Measurements from ENCODE around the gene SYNC. TPM values are rescaled to one million over a fixed set of nuclear protein-coding genes. Genes with fewer than 3 reads are reported as not detected.
A peak's percentile ranks its signal among the peaks of the same experiment; 100 is the strongest.

SYNC gene
- total RNA-seq, 6 donors from 2014 or later, result 12.0 to 33.5 (median 25.8) TPM

DNA sequence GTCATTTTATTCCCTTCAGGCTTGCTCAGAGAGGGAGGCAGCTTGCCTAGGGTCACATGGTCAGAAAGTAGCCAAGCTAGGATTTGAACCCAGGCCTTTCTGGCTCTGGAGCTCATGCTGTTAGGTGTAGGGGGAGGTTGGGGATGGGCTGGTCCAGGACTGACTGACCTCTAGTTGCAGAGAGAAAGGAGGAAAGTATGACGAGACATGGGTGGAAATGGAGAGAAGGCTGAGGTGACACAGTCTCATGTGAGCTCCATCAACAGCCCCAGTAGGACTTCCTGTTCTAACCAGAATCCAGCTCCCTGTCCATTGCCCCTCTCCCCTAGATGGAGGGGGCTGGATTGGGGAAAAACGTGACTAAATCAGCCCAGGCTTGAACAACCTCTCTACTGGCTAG is 15.5 kb upstream of the SYNC start:
- WGBS, 2 donors, result 58 to 61% methylated on average over 2 of the region's 2 CpGs
- no peaks in the 10 kb centered on the region for H3K36me3 ChIP-seq
- no peak for DNase-seq
- H3K27me3 ChIP-seq, result no peaks in the 10 kb centered on the region
- H3K27ac ChIP-seq, result no peak overlapping the region
- no peak for ATAC-seq (ENCODE audit: low FRiP score in 2 of 2)
- TF ChIP-seq CTCF (IDR thresholded peaks at IDR 0.05) (no peak), POLR2A (IDR thresholded peaks at IDR 0.05) (no peak), EP300 (IDR thresholded peaks at IDR 0.05) (no peak), POLR2AphosphoS5 (IDR thresholded peaks at IDR 0.05) (no peak)
- H3K4me1 ChIP-seq, result peaks cover 0 to 12% (median 0%) of the 10 kb centered on the region in 4 donors
- no peaks in the 10 kb centered on the region for H3K9me3 ChIP-seq
- no peak overlapping the region for H3K4me3 ChIP-seq

GRCh38 chr1:32717503-32717902 is 14.9 kb upstream of the SYNC start:
- Histone ChIP-seq H3K27me3 (no peaks in the 10 kb centered on the region), H3K9me3 (no peaks in the 10 kb centered on the region), H3K36me3 (no peaks in the 10 kb centered on the region), H3K4me1 (peaks cover 0 to 12% (median 2%) of the 10 kb centered on the region in 4 donors), H3K27ac (peak overlapping the region in 3 of 4 donors; percentile 11 to 73 (median 67)), H3K4me3 (no peak overlapping the region)
- ATAC-seq (ENCODE audit: low FRiP score in 2 of 2), result no peak
- TF ChIP-seq EP300 (IDR thresholded peaks at IDR 0.05) (no peak), POLR2A (IDR thresholded peaks at IDR 0.05) (no peak), POLR2AphosphoS5 (IDR thresholded peaks at IDR 0.05) (no peak), CTCF (IDR thresholded peaks at IDR 0.05) (no peak)
- DNase-seq, result no peak
- WGBS, 2 donors, result 92 to 98% methylated on average over 4 of the region's 4 CpGs

DNA sequence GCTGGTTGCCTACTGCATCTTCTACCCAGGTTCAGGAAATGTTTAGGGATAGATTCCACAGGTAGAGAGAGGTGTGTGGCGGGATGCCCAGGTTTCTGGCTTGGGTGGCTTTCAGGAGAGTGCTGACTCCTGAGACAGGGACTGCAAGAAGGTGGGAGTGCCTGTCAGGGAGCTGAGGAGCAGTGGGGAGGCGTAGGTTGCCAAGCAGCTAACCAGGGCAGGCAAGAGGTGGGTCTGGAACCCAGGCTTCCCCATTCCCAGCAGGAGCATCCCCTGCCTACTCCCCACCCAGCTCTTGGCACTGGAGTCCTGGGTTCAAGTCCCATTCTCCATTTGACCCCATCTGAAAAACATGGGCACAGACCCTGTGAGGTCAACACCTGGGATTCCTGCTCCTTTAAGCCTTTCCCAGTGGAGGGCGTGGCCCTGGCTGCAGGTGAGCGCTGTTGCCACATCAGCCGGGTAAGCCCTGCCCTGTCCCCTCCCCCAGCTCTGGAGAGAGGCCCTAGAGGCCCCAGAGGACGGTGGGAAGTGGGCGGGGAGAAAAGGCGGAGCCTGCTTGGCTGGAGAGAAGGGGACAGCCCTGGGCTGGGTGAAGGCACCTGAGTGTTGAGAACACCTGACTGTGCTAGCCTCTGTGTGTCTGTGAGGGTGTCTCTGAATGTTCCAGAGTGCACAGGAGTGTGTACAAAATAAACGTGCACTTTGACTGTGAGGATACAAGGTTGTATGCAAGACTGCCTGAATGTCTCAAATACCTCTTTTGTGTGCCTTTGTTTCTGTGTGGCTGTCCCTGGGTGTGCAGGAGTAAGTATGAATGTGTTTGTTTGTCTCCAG is 14.0 kb upstream of the SYNC start:
- 26 to 29% methylated on average over 9 of the region's 9 CpGs for WGBS, 2 donors
- DNase-seq (peak; percentile 87 to 95), ATAC-seq (ENCODE audit: low FRiP score in 2 of 2) (peak; percentile 56 to 93)
- Histone ChIP-seq H3K36me3 (no peaks in the 10 kb centered on the region), H3K27ac (peak overlapping the region; percentile 50 to 80 (median 70)), H3K27me3 (no peaks in the 10 kb centered on the region), H3K9me3 (no peaks in the 10 kb centered on the region), H3K4me1 (peaks cover 0 to 19% (median 10%) of the 10 kb centered on the region in 4 donors), H3K4me3 (no peak overlapping the region)
- TF ChIP-seq POLR2A (IDR thresholded peaks at IDR 0.05) (peak in 1 of 4 donors; percentile 56), POLR2AphosphoS5 (IDR thresholded peaks at IDR 0.05) (peak in 1 of 2 donors; percentile 45), EP300 (IDR thresholded peaks at IDR 0.05) (peak in 1 of 4 donors; percentile 52), CTCF (IDR thresholded peaks at IDR 0.05) (no peak)

- H3K27ac ChIP-seq, result peak overlapping the region; percentile 50 to 80 (median 62)
- no peaks in the 10 kb centered on the region for H3K27me3 ChIP-seq
- peaks cover 0 to 19% (median 10%) of the 10 kb centered on the region in 4 donors for H3K4me1 ChIP-seq
- H3K36me3 ChIP-seq, result no peaks in the 10 kb centered on the region
- 89 to 95% methylated on average over 2 to 4 of the region's 4 CpGs for WGBS, 2 donors
- no peak overlapping the region for H3K4me3 ChIP-seq
- TF ChIP-seq EP300 (IDR thresholded peaks at IDR 0.05) (no peak), POLR2A (IDR thresholded peaks at IDR 0.05) (no peak), POLR2AphosphoS5 (IDR thresholded peaks at IDR 0.05) (no peak), CTCF (IDR thresholded peaks at IDR 0.05) (no peak)
- H3K9me3 ChIP-seq, result no peaks in the 10 kb centered on the region
- DNase-seq (no peak), ATAC-seq (ENCODE audit: low FRiP score in 2 of 2) (no peak)
Measured at GRCh38 chr1:32715901-32716311, 13.3 kb upstream of the SYNC start.
